ENCODE data around the gene GALT. TPM values are rescaled to one million over a fixed set of nuclear protein-coding genes. Genes with fewer than 3 reads are reported as not detected.
A peak's percentile ranks its signal among the peaks of the same experiment; 100 is the strongest.

GALT gene
- total RNA-seq, 2 experiments from 2014 or later, result 42.4 to 43.4 TPM

- peak; percentile 90 for DNase-seq
- Mint-ChIP-seq H3K4me3 (peak within 1 kb of the TSS; percentile 93), H3K9me3 (no peaks in the 10 kb centered on the region), H3K36me3 (peaks cover 6% of the 10 kb centered on the region), H3K27me3 (peaks cover 40% of the 10 kb centered on the region), H3K4me1 (peaks cover 21% of the 10 kb centered on the region), H3K27ac (peak within 1 kb of the TSS; percentile 52)
These were observed 26.1 kb upstream of the GALT start, which contains the start of gene DCTN3 for GRCh38 chr9:34620061-34620994. DCTN3 (minus strand) TSS chr9:34620495; CDS start chr9:34620464, 31 bp downstream.

GRCh38 chr9:34623374-34624235 is 22.9 kb upstream of the GALT start:
- Mint-ChIP-seq H3K4me1 (peaks cover 27% of the 10 kb centered on the region), H3K27ac (no peak overlapping the region), H3K27me3 (peaks cover 73% of the 10 kb centered on the region), H3K4me3 (peak overlapping the region; percentile 24), H3K9me3 (no peaks in the 10 kb centered on the region), H3K36me3 (no peaks in the 10 kb centered on the region)
- DNase-seq, result peak; percentile 23

DNA sequence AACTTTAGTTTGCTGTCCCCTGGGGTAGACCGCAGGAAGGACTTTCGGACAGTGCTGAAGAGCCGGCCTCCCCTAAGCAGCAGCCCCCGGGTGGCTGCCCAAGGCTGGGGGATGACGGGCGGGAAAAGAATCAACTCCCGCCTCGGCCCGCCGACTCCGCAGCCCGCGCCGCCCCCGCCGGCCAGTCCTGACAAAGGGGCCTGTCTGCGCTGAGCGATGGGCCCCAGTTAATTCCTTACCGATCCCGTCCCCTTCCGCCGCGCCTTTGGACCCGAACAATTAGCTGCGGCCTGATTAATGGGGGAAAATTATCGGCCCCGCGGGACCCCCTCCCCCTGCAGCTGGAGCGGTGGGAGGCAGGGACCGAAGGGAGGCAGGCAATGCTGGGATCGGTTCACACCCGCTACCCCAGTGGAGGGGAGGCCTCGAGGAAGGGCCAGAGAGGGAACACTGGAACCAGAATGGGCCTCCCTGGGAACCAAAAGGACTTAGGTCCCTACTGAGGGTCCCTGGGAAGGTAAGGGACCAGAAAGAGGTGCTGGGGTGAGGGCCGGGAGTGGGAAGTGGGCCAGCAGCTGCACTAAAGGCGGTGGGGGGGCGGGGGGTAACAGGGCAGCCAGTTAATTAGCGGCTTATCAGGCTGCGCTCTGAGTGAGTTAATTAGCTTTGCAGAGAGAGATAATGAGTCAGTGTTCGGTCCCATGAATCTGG is 21.8 kb upstream of the GALT start:
- Mint-ChIP-seq H3K9me3 (no peaks in the 10 kb centered on the region), H3K4me3 (no peak overlapping the region), H3K27me3 (peaks cover 81% of the 10 kb centered on the region), H3K36me3 (no peaks in the 10 kb centered on the region), H3K4me1 (peaks cover 23% of the 10 kb centered on the region), H3K27ac (no peak overlapping the region)
- no peak for DNase-seq

- Mint-ChIP-seq H3K9me3 (no peaks in the 10 kb centered on the region), H3K4me1 (peaks cover 21% of the 10 kb centered on the region), H3K27me3 (peaks cover 86% of the 10 kb centered on the region), H3K4me3 (no peak overlapping the region), H3K27ac (no peak overlapping the region), H3K36me3 (no peaks in the 10 kb centered on the region)
- DNase-seq, result no peak
These were observed 21.3 kb upstream of the GALT start for GRCh38 chr9:34625186-34625486.

GRCh38 chr9:34627716-34628655 is 18.5 kb upstream of the GALT start:
- peaks cover 19% of the 10 kb centered on the region for H3K4me1 Mint-ChIP-seq
- H3K27ac Mint-ChIP-seq, result no peak overlapping the region

GRCh38 chr9:34628656-34629490 is 17.6 kb upstream of the GALT start, which contains the start of gene ARID3C:
ARID3C (minus strand) TSS chr9:34629066; CDS start chr9:34628014, 1,052 bp downstream.
- H3K27ac Mint-ChIP-seq, result no peak within 1 kb of the TSS
- H3K9me3 Mint-ChIP-seq, result no peaks in the 10 kb centered on the region
- H3K36me3 Mint-ChIP-seq, result peaks cover 2% of the 10 kb centered on the region
- peak within 1 kb of the TSS; percentile 67 for H3K4me3 Mint-ChIP-seq
- peaks cover 66% of the 10 kb centered on the region for H3K27me3 Mint-ChIP-seq
- peak; percentile 57 for DNase-seq
- H3K4me1 Mint-ChIP-seq, result peaks cover 16% of the 10 kb centered on the region

More at GRCh38 chr9:34627716-34628655, 18.5 kb upstream of the GALT start:
- no peaks in the 10 kb centered on the region for H3K36me3 Mint-ChIP-seq
- DNase-seq, result no peak
- no peaks in the 10 kb centered on the region for H3K9me3 Mint-ChIP-seq
- H3K4me3 Mint-ChIP-seq, result peak overlapping the region; percentile 67
- H3K27me3 Mint-ChIP-seq, result peaks cover 74% of the 10 kb centered on the region

- no peak for DNase-seq
- Mint-ChIP-seq H3K4me1 (peaks cover 15% of the 10 kb centered on the region), H3K9me3 (no peaks in the 10 kb centered on the region), H3K4me3 (peak overlapping the region; percentile 55), H3K27me3 (peaks cover 61% of the 10 kb centered on the region), H3K27ac (no peak overlapping the region), H3K36me3 (peaks cover 2% of the 10 kb centered on the region)
These were observed 17.0 kb upstream of the GALT start for GRCh38 chr9:34629491-34629808.

DNA sequence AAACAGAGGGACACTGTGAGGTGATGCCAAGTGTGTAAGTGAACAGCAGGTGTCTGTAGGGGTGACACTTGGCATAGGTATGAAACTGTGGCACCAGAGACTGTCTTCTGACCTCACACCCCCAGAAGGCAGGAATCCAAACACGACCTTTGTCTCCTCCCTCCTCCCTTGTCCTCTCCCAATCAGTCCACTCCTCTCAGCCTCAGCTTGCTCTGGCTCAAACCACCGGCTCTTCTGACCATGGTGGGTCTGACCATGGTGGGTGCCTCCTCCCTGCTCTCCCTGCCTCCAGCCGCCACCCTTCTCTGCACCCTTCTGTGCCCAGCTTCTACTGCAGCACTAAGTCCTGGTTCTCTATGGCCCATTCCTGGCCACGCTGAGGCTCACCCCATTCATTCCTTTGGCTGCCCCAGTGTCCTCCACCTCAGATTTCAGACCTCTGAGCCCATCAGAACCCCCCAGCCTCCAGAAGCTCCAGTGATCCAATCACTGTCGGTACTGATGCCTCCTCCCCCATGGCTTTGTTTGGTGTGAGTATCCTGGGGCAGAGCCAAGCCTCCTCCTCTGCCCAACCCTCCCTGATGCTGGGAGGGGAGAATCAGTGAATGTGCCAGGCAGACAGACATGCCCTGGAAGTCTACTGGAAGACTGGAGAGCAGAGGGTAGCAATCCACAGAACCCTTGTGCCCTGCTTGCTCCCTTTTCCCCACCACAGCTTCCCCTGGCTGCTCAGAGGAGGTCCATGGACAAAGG is 15.9 kb upstream of the GALT start:
- no peak overlapping the region for H3K4me3 Mint-ChIP-seq

DNA sequence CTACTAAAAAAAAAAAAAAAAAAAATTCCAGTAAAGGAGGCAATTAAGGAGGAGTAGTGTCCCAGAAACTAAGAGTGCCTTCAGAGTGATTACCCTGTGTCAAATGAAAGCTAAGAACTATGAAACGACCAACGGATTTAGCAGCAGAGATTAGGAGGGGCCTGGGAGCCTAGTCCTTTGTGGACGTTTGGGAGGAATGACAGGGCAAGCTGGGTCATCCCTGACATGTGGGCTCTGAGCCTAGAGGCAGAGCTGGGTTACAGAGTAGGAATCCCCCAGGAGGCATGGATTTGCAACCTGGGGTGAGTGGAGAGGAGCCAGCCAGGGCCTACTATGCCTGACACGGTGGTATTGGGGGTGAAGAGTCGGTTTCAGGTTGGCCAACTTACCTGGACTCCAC is 13.3 kb upstream of the GALT start:
- H3K27ac Mint-ChIP-seq, result no peak overlapping the region
- no peak for DNase-seq
- no peak overlapping the region for H3K4me3 Mint-ChIP-seq
- peaks cover 33% of the 10 kb centered on the region for H3K4me1 Mint-ChIP-seq
- H3K36me3 Mint-ChIP-seq, result peaks cover 23% of the 10 kb centered on the region
- no peaks in the 10 kb centered on the region for H3K9me3 Mint-ChIP-seq
- H3K27me3 Mint-ChIP-seq, result peaks cover 24% of the 10 kb centered on the region

More for the DNA sequence above, 15.9 kb upstream of the GALT start:
- H3K27ac Mint-ChIP-seq, result no peak overlapping the region
- H3K9me3 Mint-ChIP-seq, result no peaks in the 10 kb centered on the region
- H3K27me3 Mint-ChIP-seq, result peaks cover 50% of the 10 kb centered on the region
- H3K4me1 Mint-ChIP-seq, result peaks cover 26% of the 10 kb centered on the region
- no peak for DNase-seq
- peaks cover 12% of the 10 kb centered on the region for H3K36me3 Mint-ChIP-seq

GRCh38 chr9:34633851-34634550 is 12.5 kb upstream of the GALT start:
- H3K4me1 Mint-ChIP-seq, result peaks cover 34% of the 10 kb centered on the region
- peaks cover 23% of the 10 kb centered on the region for H3K36me3 Mint-ChIP-seq
- DNase-seq, result peak; percentile 71
- no peaks in the 10 kb centered on the region for H3K9me3 Mint-ChIP-seq
- H3K4me3 Mint-ChIP-seq, result no peak overlapping the region
- peaks cover 18% of the 10 kb centered on the region for H3K27me3 Mint-ChIP-seq
- H3K27ac Mint-ChIP-seq, result no peak overlapping the region

DNA sequence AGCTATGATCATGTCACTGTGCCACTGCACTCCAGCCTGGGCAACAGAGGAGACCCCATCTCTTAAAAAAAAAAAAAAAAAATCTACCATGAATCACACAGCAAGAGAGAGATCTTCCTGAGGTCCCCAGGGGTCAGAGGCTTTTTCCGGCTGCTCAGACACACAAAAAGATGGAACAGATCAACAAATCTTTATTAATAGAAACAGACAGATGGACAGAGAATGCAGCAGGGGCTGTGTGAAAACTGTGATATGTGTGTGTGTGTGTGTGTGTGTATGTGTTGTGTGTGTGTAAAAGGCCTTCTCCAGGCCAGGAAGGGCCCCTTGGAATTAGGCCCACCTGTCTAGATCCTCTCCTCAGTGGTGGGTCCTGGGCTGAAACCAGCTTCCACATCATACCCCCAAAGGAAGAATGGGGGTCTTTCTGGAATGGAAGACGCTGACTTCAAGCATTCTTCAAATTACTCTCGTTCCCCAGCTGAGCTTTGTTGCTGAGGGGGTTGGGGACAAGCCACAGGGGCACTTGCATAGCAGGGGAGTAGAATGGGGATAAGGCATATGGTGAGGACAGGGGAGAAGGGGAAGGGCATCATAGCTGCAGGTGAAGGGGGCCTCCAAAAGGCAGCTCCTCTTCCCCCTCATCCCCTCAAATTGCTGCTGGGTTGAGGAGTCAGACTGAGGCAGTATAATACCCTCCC is 11.8 kb upstream of the GALT start:
- Mint-ChIP-seq H3K4me3 (no peak overlapping the region), H3K9me3 (no peaks in the 10 kb centered on the region)

DNA sequence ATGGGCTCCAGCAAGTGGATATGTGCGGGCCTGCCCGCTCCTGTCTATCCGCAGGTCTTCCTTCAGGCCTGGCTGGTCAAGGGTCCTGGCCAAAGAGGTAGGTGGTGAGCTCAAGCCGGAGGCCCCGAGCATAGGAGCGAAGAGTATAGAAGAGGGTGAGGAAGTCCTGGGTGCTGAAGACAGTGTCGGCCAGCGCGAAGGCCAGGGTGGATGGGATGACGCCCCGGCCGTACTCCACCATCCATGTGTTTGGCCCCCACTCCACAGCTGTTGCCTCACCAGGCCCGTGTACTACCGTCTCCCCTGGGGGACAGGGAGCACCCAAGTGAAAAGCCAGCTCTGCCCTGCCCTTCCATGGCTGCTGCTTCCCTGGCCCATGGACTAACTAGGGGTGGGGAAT is 10.9 kb upstream of the GALT start:
- H3K9me3 Mint-ChIP-seq, result no peaks in the 10 kb centered on the region
- H3K4me1 Mint-ChIP-seq, result peaks cover 30% of the 10 kb centered on the region
- H3K36me3 Mint-ChIP-seq, result peaks cover 23% of the 10 kb centered on the region
- no peak for DNase-seq
- no peak overlapping the region for H3K27ac Mint-ChIP-seq
- peak overlapping the region; percentile 97 for H3K4me3 Mint-ChIP-seq
- peaks cover 3% of the 10 kb centered on the region for H3K27me3 Mint-ChIP-seq

More for the DNA sequence above, 11.8 kb upstream of the GALT start:
- Mint-ChIP-seq H3K27ac (no peak overlapping the region), H3K36me3 (peaks cover 23% of the 10 kb centered on the region), H3K4me1 (peaks cover 30% of the 10 kb centered on the region), H3K27me3 (peaks cover 11% of the 10 kb centered on the region)
- no peak for DNase-seq
